ENCODE measurements around the gene FGF11. TPM values are rescaled to one million over a fixed set of nuclear protein-coding genes. Genes with fewer than 3 reads are reported as not detected.
A peak's percentile ranks its signal among the peaks of the same experiment; 100 is the strongest.

FGF11 gene
- total and polyA plus RNA-seq, 12 donors, result 2.0 to 15.9 (median 7.6) TPM

DNA sequence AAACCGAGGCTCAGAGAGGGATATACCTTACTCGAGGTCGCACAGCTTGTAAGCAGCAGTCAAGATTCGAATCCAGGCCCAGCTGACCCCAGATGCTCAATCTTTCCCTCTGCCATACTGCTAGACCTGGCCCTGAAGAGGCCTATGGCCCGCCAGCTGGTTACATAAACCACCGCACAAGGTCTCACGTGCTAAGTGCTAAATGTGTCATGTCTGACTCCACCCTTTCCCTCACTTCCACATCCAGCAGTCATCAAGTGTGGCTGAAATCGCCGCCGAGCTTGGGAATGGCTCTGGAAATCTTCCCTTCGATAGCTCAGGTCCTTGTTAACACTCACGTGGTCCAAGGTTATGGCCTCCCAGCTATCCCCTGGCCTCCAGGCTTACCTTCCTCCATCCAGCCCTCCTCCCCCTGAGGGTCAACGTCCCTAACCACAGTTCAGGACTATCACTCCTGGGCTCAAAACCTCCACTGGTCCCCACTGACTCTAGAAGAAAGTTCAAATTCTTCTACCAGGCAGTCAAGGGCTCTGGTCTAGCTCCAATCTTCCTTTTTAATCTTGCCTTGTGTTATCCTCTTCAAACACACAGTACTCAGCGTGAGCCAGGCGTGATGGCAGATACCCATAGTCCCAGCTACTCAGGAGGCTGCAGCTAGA, 36.6 kb downstream of the FGF11 start:
- H3K27me3 ChIP-seq, result no peaks in the 10 kb centered on the region
- intact Hi-C loops (cut with DNase I), result loop anchor here in 7 of 10 donors (2.0 to 5.0 kb wide), 5 partner anchors 34 to 211 kb away; partner anchors contain the start of genes FGF11 (in 4 of the 7), TMEM102 (in 3 of the 7), KCTD11 (in 1 of the 7) and TP53 (in 1 of the 7)
- peaks cover 28 to 84% (median 59%) of the 10 kb centered on the region in 9 donors for H3K4me1 ChIP-seq
- DNase-seq, result peak; percentile 42 to 71
- H3K4me3 ChIP-seq, result peak overlapping the region in 1 of 10 donors; percentile 67
- 38 to 44% methylated on average over 15 of the region's 15 CpGs for WGBS, 2 donors
- no peaks in the 10 kb centered on the region for H3K9me3 ChIP-seq
- peak; percentile 21 to 72 (median 52) for ATAC-seq
- TF ChIP-seq CTCF (IDR thresholded peaks at IDR 0.05), result no peak
- H3K27ac ChIP-seq, result peak overlapping the region; percentile 41 to 100 (median 100)
- H3K36me3 ChIP-seq, result peaks cover 0 to 12% (median 0%) of the 10 kb centered on the region in 9 donors

- Histone ChIP-seq H3K9me3 (no peaks in the 10 kb centered on the region), H3K36me3 (peaks cover 0 to 12% (median 0%) of the 10 kb centered on the region in 9 donors), H3K4me1 (peaks cover 28 to 82% (median 59%) of the 10 kb centered on the region in 9 donors), H3K27ac (peak overlapping the region in 9 of 10 donors; percentile 41 to 100 (median 100)), H3K4me3 (peak overlapping the region in 2 of 10 donors; percentile 67 to 98), H3K27me3 (no peaks in the 10 kb centered on the region)
- intact Hi-C loops (cut with DNase I), result loop anchor here in 7 of 10 donors (2.0 to 5.0 kb wide), 5 partner anchors 34 to 211 kb away; partner anchors contain the start of genes FGF11 (in 4 of the 7), TMEM102 (in 3 of the 7), KCTD11 (in 1 of the 7) and TP53 (in 1 of the 7)
- ATAC-seq (no peak), DNase-seq (no peak)
- TF ChIP-seq CTCF (IDR thresholded peaks at IDR 0.05), result no peak
- 28 to 33% methylated on average over 3 of the region's 3 CpGs for WGBS, 2 donors
Measured at GRCh38 chr17:7476494-7476893, 37.2 kb downstream of the FGF11 start.

DNA sequence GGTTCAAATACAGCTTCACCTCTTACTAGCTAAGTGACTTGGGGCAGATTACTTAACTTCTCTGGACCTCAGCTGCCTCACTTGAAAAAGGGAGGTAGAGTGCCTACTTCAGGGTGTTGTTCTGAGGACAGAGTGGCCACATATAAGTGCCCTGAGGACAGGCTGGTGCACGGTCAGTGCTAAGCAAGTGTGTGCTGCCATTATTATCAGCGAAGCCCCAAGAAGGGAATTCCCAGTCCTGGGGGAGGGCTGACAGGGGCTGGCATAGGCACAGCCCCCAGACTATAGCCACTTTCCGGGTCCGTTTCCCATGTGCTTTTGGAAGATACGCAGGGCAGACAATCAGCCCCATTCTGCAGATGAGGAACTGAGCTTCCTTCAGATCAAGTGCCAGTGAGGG, 37.6 kb downstream of the FGF11 start:
- Histone ChIP-seq H3K27me3 (no peaks in the 10 kb centered on the region), H3K4me3 (peak overlapping the region in 7 of 10 donors; percentile 67 to 98 (median 97)), H3K4me1 (peaks cover 28 to 80% (median 58%) of the 10 kb centered on the region in 9 donors), H3K36me3 (peaks cover 0 to 12% (median 0%) of the 10 kb centered on the region in 9 donors), H3K9me3 (no peaks in the 10 kb centered on the region), H3K27ac (peak overlapping the region in 9 of 10 donors; percentile 99 to 100 (median 100))
- no peak for TF ChIP-seq CTCF (IDR thresholded peaks at IDR 0.05)
- intact Hi-C loops (cut with DNase I), result loop anchor here in 7 of 10 donors (2.0 to 5.0 kb wide), 5 partner anchors 35 to 210 kb away; partner anchors contain the start of genes FGF11 (in 4 of the 7), TMEM102 (in 3 of the 7), KCTD11 (in 1 of the 7) and TP53 (in 1 of the 7)
- ATAC-seq (no peak), DNase-seq (no peak)
- WGBS, 2 donors, result 83 to 86% methylated on average over 5 of the region's 5 CpGs

Measured in heart right ventricle (tissue), 16 donors.